Endothelial cell of umbilical vein (primary cell): ENCODE measurements around the gene RTN4R. TPM values are rescaled to one million over a fixed set of nuclear protein-coding genes. Genes with fewer than 3 reads are reported as not detected.

Experiments used
- BruUV-seq: library from RNA; stranded (reverse); fragments of 400-500 nt; replicated peaks from 2 replicates; lab custom pipeline; 2021; lab: Mats Ljungman, UMichigan
- CTCF ChIA-PET: fragments of 300-600, 350-600 bp; sonication (Branson Sonifier 250); formaldehyde crosslinking; loops from one replicate; lab custom pipeline; 2021; ENCODE audit warnings: antibody characterized with exemption, inconsistent platforms; lab: Charles Lee
- POLR2A ChIA-PET: fragments of 300-600, 350-600 bp; sonication (Branson Sonifier 250); formaldehyde crosslinking; loops from one replicate; lab custom pipeline; 2021; ENCODE audit warnings: antibody characterized with exemption, inconsistent platforms; lab: Charles Lee
- DNase-seq: peaks from one replicate; pipeline ENCODE4 v3.0.0-alpha.2; 2011; ENCODE audit warnings: low read depth, low spot score
- FAIRE-seq: peaks from 2 replicates; lab custom pipeline; 2011; peaks lifted over from hg19 to GRCh38; lab: Jason Lieb, UNC
- H2AFZ ChIP-seq: 2 replicates; pipeline ENCODE4 v1.6.0; 2012; ENCODE audit warnings: low read depth, low read length, control low read depth, inconsistent platforms
- H3K27ac ChIP-seq: 2 replicates; pipeline ENCODE4 v1.5.1; 2011; ENCODE audit warnings: low read depth, mild to moderate bottlenecking, control low read depth, low read length, moderate library complexity; ENCODE audit not compliant: insufficient read depth
- H3K27me3 ChIP-seq, 2 experiments: 2 replicates each; pipeline versions ENCODE4 v1.6.0 to v1.6.1; 2011; ENCODE audit warnings: low read length in 2 of 2, mixed read lengths in 1 of 2; ENCODE audit not compliant: control insufficient read depth in 2 of 2, insufficient read depth in 2 of 2
- H3K36me3 ChIP-seq, 2 experiments: 2 replicates in 1 of 2; 3 replicates in 1 of 2; pipeline ENCODE4 v1.5.1; 2011; ENCODE audit warnings: low read length in 2 of 2, mild to moderate bottlenecking in 1 of 2, moderate library complexity in 1 of 2; ENCODE audit not compliant: control insufficient read depth in 2 of 2, insufficient read depth in 2 of 2; ENCODE audit errors: extremely low read depth in 1 of 2
- H3K4me1 ChIP-seq: 3 replicates; pipeline ENCODE4 v1.5.1; 2011; ENCODE audit warnings: mild to moderate bottlenecking, low read length; ENCODE audit not compliant: control insufficient read depth, insufficient read depth; ENCODE audit errors: extremely low read depth
- H3K4me2 ChIP-seq: 2 replicates; pipeline ENCODE4 v1.6.1; 2011; ENCODE audit warnings: low read length, control low read depth, mixed read lengths; ENCODE audit not compliant: insufficient read depth
- H3K4me3 ChIP-seq, 3 experiments: fragments of 200-600 bp in 1 of 3; sonication (generic), shearing (Covaris generic) in 1 of 3; replicated peaks in 1 of 3; 2 replicates each; pipeline ENCODE4 v1.5.1; 2011 to 2016; ENCODE audit warnings: control low read depth in 3 of 3, low read length in 3 of 3, mild to moderate bottlenecking in 2 of 3, inconsistent platforms in 1 of 3, low read depth in 1 of 3, moderate library complexity in 1 of 3; ENCODE audit not compliant: insufficient read depth in 1 of 3
- H3K79me2 ChIP-seq: 2 replicates; pipeline ENCODE4 v1.6.0; 2012; ENCODE audit warnings: low read length, inconsistent platforms; ENCODE audit not compliant: control insufficient read depth, insufficient read depth
- H3K9ac ChIP-seq: replicated peaks from 2 replicates; pipeline ENCODE3; 2011; ENCODE audit warnings: low read length, control low read depth; ENCODE audit not compliant: insufficient read depth; ENCODE audit errors: extremely low read depth
- H3K9me1 ChIP-seq: replicated peaks from 3 replicates; pipeline ENCODE4 v1.6.0; 2011; ENCODE audit warnings: mild to moderate bottlenecking, low read length; ENCODE audit not compliant: control insufficient read depth, insufficient read depth; ENCODE audit errors: extremely low read depth
- H3K9me3 ChIP-seq: replicated peaks from 2 replicates; pipeline ENCODE4 v1.5.1; 2012; ENCODE audit warnings: low read length, inconsistent platforms; ENCODE audit not compliant: control insufficient read depth, insufficient read depth
- H4K20me1 ChIP-seq: replicated peaks from 2 replicates; pipeline ENCODE3; 2011; ENCODE audit warnings: mild to moderate bottlenecking, low read length; ENCODE audit not compliant: control insufficient read depth, insufficient read depth; ENCODE audit errors: extremely low read depth
- EZH2 ChIP-seq: IDR thresholded peaks from 2 replicates; pipeline ENCODE4 v1.6.1; 2012; ENCODE audit warnings: borderline replicate concordance, low read depth, mild to moderate bottlenecking, moderate library complexity, low read length, inconsistent platforms; ENCODE audit not compliant: severe bottlenecking
- FOS ChIP-seq: IDR thresholded peaks from 2 replicates; pipeline ENCODE4 v1.6.1; 2011; ENCODE audit warnings: mild to moderate bottlenecking, low read length, moderate library complexity, borderline replicate concordance; ENCODE audit not compliant: insufficient read depth
- GATA2 ChIP-seq: IDR thresholded peaks from 2 replicates; pipeline ENCODE4 v1.7.0; 2011; ENCODE audit warnings: low read depth, mild to moderate bottlenecking, moderate library complexity, mixed read lengths, low read length; ENCODE audit not compliant: insufficient read length, insufficient read depth
- JUN ChIP-seq: IDR thresholded peaks from 2 replicates; pipeline ENCODE4 v1.6.1; 2011; ENCODE audit warnings: borderline replicate concordance, low read depth; ENCODE audit not compliant: insufficient read length, insufficient read depth
- MYC ChIP-seq: IDR thresholded peaks from one replicate; pipeline ENCODE4 v1.6.1; 2011; ENCODE audit warnings: mild to moderate bottlenecking, low read depth, low read length
- POLR2A ChIP-seq: IDR thresholded peaks from 2 replicates; pipeline ENCODE4 v1.6.1; 2012; ENCODE audit warnings: low read depth, mild to moderate bottlenecking, control low read depth, low read length
- POLR2AphosphoS5 ChIP-seq: IDR thresholded peaks from 2 replicates; pipeline ENCODE4 v1.6.1; 2012; ENCODE audit warnings: low read depth, mild to moderate bottlenecking, control low read depth, low read length, moderate library complexity; ENCODE audit not compliant: insufficient read depth
- dilution Hi-C: fragments of 300-500 bp; cut with MboI; formaldehyde crosslinking; loops from one replicate; pipeline ENCODE4 v1.15.0; 2019; ENCODE audit warnings: low sequenced_read_pairs; ENCODE audit not compliant: extremely low pct_ligation_motif_present
- intact Hi-C: fragments of 100-400 bp; cut with micrococcal nuclease; formaldehyde crosslinking; loops from one replicate; pipeline ENCODE4 v1.10.0; 2022
- polyA plus RNA-seq, 4 experiments: library from polyadenylated mRNA; depleted of rRNA in 3 of 4; stranded (reverse) in 3 of 4; unstranded in 1 of 4; fragments of >200 nt; gene quantifications; 2 replicates each; pipeline versions ENCODE4 v1.2.1 to v1.2.3, GENCODE V29; 2011 to 2012; ENCODE audit warnings: missing spikeins in 1 of 4
- total RNA-seq: library from RNA; stranded (reverse); gene quantifications from 2 replicates; pipeline ENCODE4 v1.2.3, GENCODE V29; 2021
- TF ChIP-seq, protein P1 (sequence below): IDR thresholded peaks from 2 replicates; pipeline ENCODE4 v1.6.1; 2011; ENCODE audit not compliant: insufficient read depth, insufficient read length
- TF ChIP-seq, protein P2 (sequence below), 2 donors: IDR thresholded peaks; 1 replicate in 1 of 2; 2 replicates in 1 of 2; pipeline ENCODE4 v1.5.1; 2011; ENCODE audit warnings: low read length in 2 of 2, mild to moderate bottlenecking in 2 of 2, moderate library complexity in 2 of 2, control low read depth in 1 of 2, inconsistent platforms in 1 of 2, low read depth in 1 of 2; ENCODE audit not compliant: insufficient read depth in 1 of 2; ENCODE audit errors: extremely low read depth in 1 of 2

The RTN4R gene
- total and polyA plus RNA-seq, 2 donors (not counting 3 experiments of a cell fraction or from before 2014, with no cell fraction given), result 1.2 to 2.2 TPM

DNA sequence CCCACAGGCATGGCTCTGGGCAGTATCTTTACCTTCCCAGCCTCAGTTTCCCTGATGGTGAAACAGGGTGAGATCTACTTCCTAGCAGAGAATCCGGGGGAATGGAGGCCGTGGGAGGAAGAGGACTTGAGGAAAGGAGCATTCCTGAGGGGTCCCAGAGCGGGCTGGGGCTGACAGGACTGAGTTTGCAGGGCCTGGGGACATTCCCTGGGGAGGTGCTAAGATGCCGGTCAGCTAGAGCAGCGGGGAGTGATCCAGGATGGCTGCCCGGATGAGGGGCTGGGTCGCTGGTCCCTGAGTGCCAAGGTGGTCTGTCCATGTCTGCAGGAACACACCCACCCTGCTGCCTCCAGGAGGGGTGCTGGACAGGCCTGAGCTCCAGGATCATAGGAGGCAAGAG, 8.3 kb upstream of the RTN4R start:
- no peaks in the 10 kb centered on the region for H3K27me3 ChIP-seq
- no peak overlapping the region for H3K27ac ChIP-seq
- no peak overlapping the region for H3K4me2 ChIP-seq
- no peaks in the 10 kb centered on the region for H3K9me1 ChIP-seq
- no peak overlapping the region for H3K9ac ChIP-seq
- intact Hi-C loops (no loop called here), dilution Hi-C loops (no loop called here)
- FAIRE-seq (no peak), DNase-seq (no peak)
- no peaks in the 10 kb centered on the region for H3K36me3 ChIP-seq
- H4K20me1 ChIP-seq, result no peaks in the 10 kb centered on the region
- POLR2A ChIA-PET, result no interaction called here
- BruUV-seq, result no TSS peak
- TF ChIP-seq, protein P1, sequence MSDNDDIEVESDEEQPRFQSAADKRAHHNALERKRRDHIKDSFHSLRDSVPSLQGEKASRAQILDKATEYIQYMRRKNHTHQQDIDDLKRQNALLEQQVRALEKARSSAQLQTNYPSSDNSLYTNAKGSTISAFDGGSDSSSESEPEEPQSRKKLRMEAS, result no peak
- TF ChIP-seq, protein P2, sequence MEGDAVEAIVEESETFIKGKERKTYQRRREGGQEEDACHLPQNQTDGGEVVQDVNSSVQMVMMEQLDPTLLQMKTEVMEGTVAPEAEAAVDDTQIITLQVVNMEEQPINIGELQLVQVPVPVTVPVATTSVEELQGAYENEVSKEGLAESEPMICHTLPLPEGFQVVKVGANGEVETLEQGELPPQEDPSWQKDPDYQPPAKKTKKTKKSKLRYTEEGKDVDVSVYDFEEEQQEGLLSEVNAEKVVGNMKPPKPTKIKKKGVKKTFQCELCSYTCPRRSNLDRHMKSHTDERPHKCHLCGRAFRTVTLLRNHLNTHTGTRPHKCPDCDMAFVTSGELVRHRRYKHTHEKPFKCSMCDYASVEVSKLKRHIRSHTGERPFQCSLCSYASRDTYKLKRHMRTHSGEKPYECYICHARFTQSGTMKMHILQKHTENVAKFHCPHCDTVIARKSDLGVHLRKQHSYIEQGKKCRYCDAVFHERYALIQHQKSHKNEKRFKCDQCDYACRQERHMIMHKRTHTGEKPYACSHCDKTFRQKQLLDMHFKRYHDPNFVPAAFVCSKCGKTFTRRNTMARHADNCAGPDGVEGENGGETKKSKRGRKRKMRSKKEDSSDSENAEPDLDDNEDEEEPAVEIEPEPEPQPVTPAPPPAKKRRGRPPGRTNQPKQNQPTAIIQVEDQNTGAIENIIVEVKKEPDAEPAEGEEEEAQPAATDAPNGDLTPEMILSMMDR (IDR thresholded peaks at IDR 0.05; ENCODE audit: extremely low read depth in 1 of 2, insufficient read depth in 1 of 2, low read depth in 1 of 2, low read length in 2 of 2), result no peak
- TF ChIP-seq EZH2 (no peak), MYC (no peak), POLR2AphosphoS5 (no peak), POLR2A (no peak), FOS (no peak), GATA2 (no peak), JUN (no peak)
- H3K4me1 ChIP-seq, result no peaks in the 10 kb centered on the region
- H3K9me3 ChIP-seq, result no peaks in the 10 kb centered on the region
- no peaks in the 10 kb centered on the region for H3K79me2 ChIP-seq
- no peak overlapping the region for H2AFZ ChIP-seq
- H3K4me3 ChIP-seq, result no peak overlapping the region
- CTCF ChIA-PET, result no interaction called here
